ENCODE results near the gene CUX1.
"Not testable (repeated sequence)": the region's sequence is repeated elsewhere in the genome, so short reads cannot be mapped to it uniquely, and the experiment has no call there.

Gene CUX1

GRCh38 chr7:102042016-102042656 is 224.7 kb downstream of the CUX1 start:
- Histone ChIP-seq H3K36me3 (ENCODE audit: insufficient read depth, low read length) (no peaks in the 10 kb centered on the region), H3K4me1 (ENCODE audit: insufficient read depth, low read length) (no peaks in the 10 kb centered on the region; the same call in 1 of the 2 replicates), H3K9me3 (ENCODE audit: control insufficient read depth, insufficient read depth, low read length) (no peaks in the 10 kb centered on the region), H3K9ac (ENCODE audit: low read depth, low read length) (no peak overlapping the region)

GRCh38 chr7:102042796-102043195 is 225.4 kb downstream of the CUX1 start:
- H3K9me3 ChIP-seq (ENCODE audit: control insufficient read depth, insufficient read depth, low read length); H3K9ac ChIP-seq (ENCODE audit: low read depth, low read length); H3K36me3 ChIP-seq (ENCODE audit: insufficient read depth, low read length); H3K4me1 ChIP-seq (ENCODE audit: insufficient read depth, low read length): not testable (repeated sequence)

DNA sequence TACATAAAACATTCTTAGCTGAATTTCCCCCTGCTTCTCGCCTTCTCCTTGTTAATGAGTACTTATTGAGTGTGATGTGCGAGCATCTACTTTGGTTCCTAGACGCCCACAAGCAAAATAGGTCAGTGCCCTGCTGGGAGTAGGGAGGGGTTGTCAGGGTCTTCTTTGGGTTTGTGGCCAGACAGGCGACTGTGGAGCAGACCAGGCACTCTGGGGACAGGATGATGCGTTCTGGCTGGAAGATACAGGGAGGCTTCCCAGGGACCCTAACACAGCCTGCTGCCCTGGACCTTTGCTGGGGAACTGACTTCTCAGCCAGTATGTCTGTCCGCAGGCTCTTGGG is 227.2 kb downstream of the CUX1 start:
- Histone ChIP-seq H3K9ac (ENCODE audit: low read depth, low read length) (no peak overlapping the region), H3K36me3 (ENCODE audit: insufficient read depth, low read length) (no peaks in the 10 kb centered on the region), H3K4me1 (ENCODE audit: insufficient read depth, low read length) (no peaks in the 10 kb centered on the region), H3K9me3 (ENCODE audit: control insufficient read depth, insufficient read depth, low read length) (no peaks in the 10 kb centered on the region)

- Histone ChIP-seq H3K36me3 (ENCODE audit: insufficient read depth, low read length) (no peaks in the 10 kb centered on the region), H3K9me3 (ENCODE audit: control insufficient read depth, insufficient read depth, low read length) (no peaks in the 10 kb centered on the region), H3K4me1 (ENCODE audit: insufficient read depth, low read length) (no peaks in the 10 kb centered on the region), H3K9ac (ENCODE audit: low read depth, low read length) (no peak overlapping the region)
These were observed 227.7 kb downstream of the CUX1 start for GRCh38 chr7:102044984-102045673.

DNA sequence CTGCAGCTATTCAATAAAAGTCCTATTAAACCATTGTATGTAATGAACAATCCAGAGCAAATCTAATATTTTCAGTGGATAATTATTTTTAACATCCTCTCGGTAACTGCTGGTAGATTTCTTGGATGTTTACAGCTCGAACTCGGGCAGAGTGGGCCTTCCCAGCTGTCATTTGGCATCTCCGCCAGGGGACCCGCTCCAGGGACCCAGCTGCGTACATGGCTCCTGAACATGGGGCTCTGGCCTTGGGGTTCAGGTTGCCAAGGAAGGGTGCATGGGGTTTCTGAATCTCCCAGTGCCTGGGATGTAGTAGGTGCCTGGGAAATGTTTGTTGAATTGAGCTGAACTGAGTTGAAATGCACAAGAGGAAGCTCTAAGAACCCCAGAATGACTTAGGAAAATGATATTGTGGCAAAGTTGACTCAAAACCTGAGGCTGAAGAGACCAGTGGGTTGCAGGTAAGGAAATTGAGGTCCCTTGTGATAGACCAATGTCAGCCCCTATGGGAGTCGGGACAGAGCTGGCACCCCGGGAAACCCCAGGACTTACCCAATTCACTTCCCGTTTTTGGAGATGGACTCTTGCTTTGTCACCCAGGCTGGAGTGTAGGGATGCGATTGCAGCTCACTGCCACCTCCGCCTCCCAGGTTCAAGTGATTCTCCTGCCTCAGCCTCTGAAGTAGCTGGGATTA is 228.4 kb downstream of the CUX1 start:
- H3K4me1 ChIP-seq (ENCODE audit: insufficient read depth, low read length) = no peaks in the 10 kb centered on the region

DNA sequence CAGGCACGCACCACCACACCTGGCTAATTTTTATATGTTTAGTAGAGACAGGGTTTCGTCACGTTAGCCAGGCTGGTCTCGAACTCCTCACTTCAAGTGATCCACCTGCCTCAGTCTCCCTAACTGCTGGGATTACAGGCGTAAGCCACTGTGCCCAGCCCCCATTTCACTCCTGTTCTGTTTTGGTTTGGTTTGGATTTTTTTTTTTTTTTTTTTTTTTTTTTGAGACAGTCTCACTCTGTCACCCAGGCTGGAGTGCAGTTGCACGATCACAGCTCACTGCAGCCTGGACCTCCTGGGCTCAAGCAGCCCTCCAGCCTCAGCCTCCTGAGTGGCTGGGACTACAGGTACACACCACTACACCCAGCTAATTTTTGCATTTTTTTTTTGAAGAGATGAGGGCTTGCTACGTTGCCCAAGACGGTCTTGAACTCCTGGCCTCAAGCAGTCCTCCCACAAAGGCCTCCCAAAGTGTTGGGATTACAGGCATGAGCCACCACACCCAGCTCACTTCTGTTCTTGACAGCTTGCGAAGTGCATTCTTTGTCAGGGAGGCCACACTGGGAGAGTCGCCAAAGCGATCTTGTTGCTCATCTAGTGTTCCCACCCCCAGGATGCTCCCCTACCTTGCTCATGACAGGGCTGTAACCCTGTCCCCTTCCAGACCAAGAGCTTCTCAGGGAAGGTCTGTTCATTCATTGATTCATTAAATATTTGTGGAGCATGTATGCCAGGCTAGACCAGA is 229.1 kb downstream of the CUX1 start:
- no peaks in the 10 kb centered on the region for H3K4me1 ChIP-seq (ENCODE audit: insufficient read depth, low read length)
- H3K9ac ChIP-seq (ENCODE audit: low read depth, low read length) = no peak overlapping the region
- H3K36me3 ChIP-seq (ENCODE audit: insufficient read depth, low read length) = no peaks in the 10 kb centered on the region
- no peaks in the 10 kb centered on the region for H3K9me3 ChIP-seq (ENCODE audit: control insufficient read depth, insufficient read depth, low read length)

More for the DNA sequence above, 228.4 kb downstream of the CUX1 start:
- H3K9me3 ChIP-seq (ENCODE audit: control insufficient read depth, insufficient read depth, low read length) = no peaks in the 10 kb centered on the region
- no peaks in the 10 kb centered on the region for H3K36me3 ChIP-seq (ENCODE audit: insufficient read depth, low read length)
- H3K9ac ChIP-seq (ENCODE audit: low read depth, low read length) = no peak overlapping the region

GRCh38 chr7:102047167-102047566 is 229.7 kb downstream of the CUX1 start:
- Histone ChIP-seq H3K9ac (ENCODE audit: low read depth, low read length) (no peak overlapping the region), H3K36me3 (ENCODE audit: insufficient read depth, low read length) (no peaks in the 10 kb centered on the region), H3K9me3 (ENCODE audit: control insufficient read depth, insufficient read depth, low read length) (no peaks in the 10 kb centered on the region), H3K4me1 (ENCODE audit: insufficient read depth, low read length) (no peaks in the 10 kb centered on the region)

DNA sequence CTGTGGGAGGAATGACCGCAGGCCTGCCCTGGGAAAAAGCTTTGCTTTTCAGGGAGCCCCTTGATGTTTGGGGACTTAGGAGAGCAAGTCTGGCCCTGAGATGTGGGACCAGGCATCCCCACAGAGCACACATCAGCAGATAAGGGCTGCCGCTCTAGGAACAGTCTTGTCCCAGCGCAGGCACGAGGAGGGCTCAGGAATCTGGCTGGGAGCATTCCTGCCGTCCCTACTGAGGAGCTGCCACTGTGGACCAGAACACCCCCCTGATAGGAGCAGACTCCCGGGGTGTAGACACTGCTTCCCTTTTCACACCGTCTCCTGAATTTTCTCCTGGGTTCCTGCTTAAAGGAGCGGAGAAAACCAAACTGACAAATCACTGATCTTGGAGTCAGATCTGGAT is 232.3 kb downstream of the CUX1 start:
- Histone ChIP-seq H3K4me1 (ENCODE audit: insufficient read depth, low read length) (no peaks in the 10 kb centered on the region), H3K9ac (ENCODE audit: low read depth, low read length) (no peak overlapping the region), H3K9me3 (ENCODE audit: control insufficient read depth, insufficient read depth, low read length) (peaks cover 11% of the 10 kb centered on the region), H3K36me3 (ENCODE audit: insufficient read depth, low read length) (no peaks in the 10 kb centered on the region)

- no peaks in the 10 kb centered on the region for H3K36me3 ChIP-seq (ENCODE audit: insufficient read depth, low read length)
These were observed 233.5 kb downstream of the CUX1 start for GRCh38 chr7:102050864-102051460.

DNA sequence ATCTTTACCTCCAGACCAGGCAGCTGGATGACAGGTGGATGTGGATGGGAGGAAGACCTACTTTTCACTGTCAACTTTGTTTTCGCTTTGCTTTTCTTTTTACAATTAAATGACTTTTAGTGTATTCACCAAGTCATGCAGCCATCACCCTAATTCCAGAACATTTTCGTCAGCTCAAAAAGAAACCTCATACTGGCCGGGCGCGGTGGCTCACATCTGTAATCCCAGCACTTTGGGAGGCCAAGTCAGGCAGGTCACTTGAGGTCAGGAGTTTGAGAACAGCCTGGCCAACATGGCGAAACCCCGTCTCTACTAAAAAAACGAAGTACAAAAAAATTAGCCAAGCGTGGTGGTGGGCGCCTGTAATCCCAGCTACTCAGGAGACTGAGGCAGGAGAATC is 234.3 kb downstream of the CUX1 start:
- H3K4me1 ChIP-seq (ENCODE audit: insufficient read depth, low read length); H3K9ac ChIP-seq (ENCODE audit: low read depth, low read length); H3K36me3 ChIP-seq (ENCODE audit: insufficient read depth, low read length): not testable (repeated sequence)
- peaks cover 16% of the 10 kb centered on the region for H3K9me3 ChIP-seq (ENCODE audit: control insufficient read depth, insufficient read depth, low read length)

More at GRCh38 chr7:102050864-102051460, 233.5 kb downstream of the CUX1 start:
- no peaks in the 10 kb centered on the region for H3K4me1 ChIP-seq (ENCODE audit: insufficient read depth, low read length)
- no peak overlapping the region for H3K9ac ChIP-seq (ENCODE audit: low read depth, low read length)
- H3K9me3 ChIP-seq (ENCODE audit: control insufficient read depth, insufficient read depth, low read length) = peaks cover 11% of the 10 kb centered on the region

DNA sequence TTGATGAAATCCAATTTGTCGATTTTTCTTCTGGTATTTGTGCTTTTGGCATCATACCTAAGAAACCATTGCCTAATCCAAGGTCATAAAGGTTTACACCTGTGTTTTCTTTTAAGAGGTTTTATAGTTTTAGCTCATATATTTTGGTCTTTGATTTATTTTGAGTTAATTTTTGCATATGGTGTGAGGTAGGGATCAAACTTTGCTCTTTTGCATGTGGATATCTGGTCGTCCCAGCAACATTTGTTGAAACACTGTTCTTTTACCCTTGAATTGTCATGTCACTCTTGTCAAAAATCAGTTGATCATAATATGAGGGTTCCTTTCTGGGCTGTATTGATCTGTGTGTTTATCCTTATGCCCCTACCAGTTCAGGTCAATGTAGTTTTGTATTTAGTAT is 236.7 kb downstream of the CUX1 start:
- H3K4me1 ChIP-seq (ENCODE audit: insufficient read depth, low read length) = no peaks in the 10 kb centered on the region
- no peaks in the 10 kb centered on the region for H3K36me3 ChIP-seq (ENCODE audit: insufficient read depth, low read length)
- H3K9ac ChIP-seq (ENCODE audit: low read depth, low read length) = no peak overlapping the region
- H3K9me3 ChIP-seq (ENCODE audit: control insufficient read depth, insufficient read depth, low read length) = peaks cover 16% of the 10 kb centered on the region

DNA sequence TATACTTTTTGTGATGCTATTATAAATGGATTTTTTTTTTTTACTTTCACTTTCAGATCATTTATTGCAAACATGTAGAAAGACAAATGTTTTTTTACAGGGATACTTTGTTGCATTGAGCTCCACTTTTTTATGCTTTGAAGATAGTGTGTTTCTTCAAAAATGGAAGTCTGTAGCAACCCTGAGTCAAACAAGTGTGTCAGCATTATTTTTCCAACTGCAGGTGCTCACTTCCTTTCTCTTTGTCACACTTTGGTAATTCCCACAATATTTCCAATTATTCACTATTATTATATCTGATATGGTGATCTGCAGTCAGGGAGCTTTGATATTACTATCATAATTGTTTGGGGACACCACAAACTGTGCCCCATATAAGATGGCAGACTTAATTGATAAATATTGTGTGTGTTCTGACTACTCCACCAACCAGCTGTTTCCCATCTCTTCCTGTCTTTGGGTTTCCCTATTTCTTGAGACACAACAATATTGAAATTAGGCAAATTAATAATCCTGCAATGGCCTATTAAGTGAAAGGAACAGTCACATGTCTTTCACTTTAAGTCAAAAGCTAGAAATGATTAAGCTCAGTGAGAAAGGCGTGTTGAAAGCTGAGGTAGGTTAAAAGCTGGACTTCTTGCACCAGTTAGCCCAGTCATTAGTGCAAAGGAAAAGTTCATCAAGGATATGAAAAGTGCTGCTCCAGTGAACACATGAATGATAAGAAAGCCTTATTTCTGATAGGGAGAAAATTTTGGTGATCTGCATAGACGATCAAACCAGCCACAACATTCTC is 238.0 kb downstream of the CUX1 start:
- no peaks in the 10 kb centered on the region for H3K4me1 ChIP-seq (ENCODE audit: insufficient read depth, low read length)
- peaks cover 16% of the 10 kb centered on the region for H3K9me3 ChIP-seq (ENCODE audit: control insufficient read depth, insufficient read depth, low read length)
- no peak overlapping the region for H3K9ac ChIP-seq (ENCODE audit: low read depth, low read length)
- H3K36me3 ChIP-seq (ENCODE audit: insufficient read depth, low read length) = no peaks in the 10 kb centered on the region

DNA sequence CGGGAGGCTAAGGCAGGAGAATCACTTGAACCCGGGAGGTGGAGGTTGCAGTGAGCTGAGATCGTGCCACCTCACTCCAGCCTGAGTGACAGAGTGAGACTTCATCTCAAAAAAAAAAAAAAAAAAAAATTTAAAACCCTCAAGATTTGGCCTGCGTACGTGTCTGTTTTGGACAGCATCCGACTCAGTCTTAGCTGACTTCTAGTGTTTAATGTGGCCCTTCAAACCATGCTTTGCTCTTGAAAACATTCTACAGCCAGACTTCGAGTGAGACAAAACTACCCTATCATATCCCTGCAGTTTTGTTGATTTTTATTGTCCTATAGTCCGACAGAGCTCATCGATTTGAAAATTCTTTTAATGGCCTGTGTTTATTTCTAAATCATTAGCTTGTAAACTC is 242.1 kb downstream of the CUX1 start:
- H3K36me3 ChIP-seq (ENCODE audit: insufficient read depth, low read length) = no peaks in the 10 kb centered on the region
- peaks cover 5% of the 10 kb centered on the region; the same call in 1 of the 2 replicates for H3K9me3 ChIP-seq (ENCODE audit: control insufficient read depth, insufficient read depth, low read length)
- peaks cover 12% of the 10 kb centered on the region for H3K4me1 ChIP-seq (ENCODE audit: insufficient read depth, low read length)
- H3K9ac ChIP-seq (ENCODE audit: low read depth, low read length) = no peak overlapping the region
